HG03108 (cell line): ENCODE data around the gene DISP1.
A peak's percentile ranks its signal among the peaks of the same experiment; 100 is the strongest.

Experiments
- ATAC-seq: cut with Tn5 transposase; IDR thresholded peaks from one replicate; pipeline ENCODE4 v1.9.1; 2021; ENCODE audit warnings: moderate library complexity; ENCODE audit not compliant: unreplicated experiment

Gene DISP1, protein sequence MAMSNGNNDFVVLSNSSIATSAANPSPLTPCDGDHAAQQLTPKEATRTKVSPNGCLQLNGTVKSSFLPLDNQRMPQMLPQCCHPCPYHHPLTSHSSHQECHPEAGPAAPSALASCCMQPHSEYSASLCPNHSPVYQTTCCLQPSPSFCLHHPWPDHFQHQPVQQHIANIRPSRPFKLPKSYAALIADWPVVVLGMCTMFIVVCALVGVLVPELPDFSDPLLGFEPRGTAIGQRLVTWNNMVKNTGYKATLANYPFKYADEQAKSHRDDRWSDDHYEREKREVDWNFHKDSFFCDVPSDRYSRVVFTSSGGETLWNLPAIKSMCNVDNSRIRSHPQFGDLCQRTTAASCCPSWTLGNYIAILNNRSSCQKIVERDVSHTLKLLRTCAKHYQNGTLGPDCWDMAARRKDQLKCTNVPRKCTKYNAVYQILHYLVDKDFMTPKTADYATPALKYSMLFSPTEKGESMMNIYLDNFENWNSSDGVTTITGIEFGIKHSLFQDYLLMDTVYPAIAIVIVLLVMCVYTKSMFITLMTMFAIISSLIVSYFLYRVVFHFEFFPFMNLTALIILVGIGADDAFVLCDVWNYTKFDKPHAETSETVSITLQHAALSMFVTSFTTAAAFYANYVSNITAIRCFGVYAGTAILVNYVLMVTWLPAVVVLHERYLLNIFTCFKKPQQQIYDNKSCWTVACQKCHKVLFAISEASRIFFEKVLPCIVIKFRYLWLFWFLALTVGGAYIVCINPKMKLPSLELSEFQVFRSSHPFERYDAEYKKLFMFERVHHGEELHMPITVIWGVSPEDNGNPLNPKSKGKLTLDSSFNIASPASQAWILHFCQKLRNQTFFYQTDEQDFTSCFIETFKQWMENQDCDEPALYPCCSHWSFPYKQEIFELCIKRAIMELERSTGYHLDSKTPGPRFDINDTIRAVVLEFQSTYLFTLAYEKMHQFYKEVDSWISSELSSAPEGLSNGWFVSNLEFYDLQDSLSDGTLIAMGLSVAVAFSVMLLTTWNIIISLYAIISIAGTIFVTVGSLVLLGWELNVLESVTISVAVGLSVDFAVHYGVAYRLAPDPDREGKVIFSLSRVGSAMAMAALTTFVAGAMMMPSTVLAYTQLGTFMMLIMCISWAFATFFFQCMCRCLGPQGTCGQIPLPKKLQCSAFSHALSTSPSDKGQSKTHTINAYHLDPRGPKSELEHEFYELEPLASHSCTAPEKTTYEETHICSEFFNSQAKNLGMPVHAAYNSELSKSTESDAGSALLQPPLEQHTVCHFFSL (N-terminal part only)

DNA sequence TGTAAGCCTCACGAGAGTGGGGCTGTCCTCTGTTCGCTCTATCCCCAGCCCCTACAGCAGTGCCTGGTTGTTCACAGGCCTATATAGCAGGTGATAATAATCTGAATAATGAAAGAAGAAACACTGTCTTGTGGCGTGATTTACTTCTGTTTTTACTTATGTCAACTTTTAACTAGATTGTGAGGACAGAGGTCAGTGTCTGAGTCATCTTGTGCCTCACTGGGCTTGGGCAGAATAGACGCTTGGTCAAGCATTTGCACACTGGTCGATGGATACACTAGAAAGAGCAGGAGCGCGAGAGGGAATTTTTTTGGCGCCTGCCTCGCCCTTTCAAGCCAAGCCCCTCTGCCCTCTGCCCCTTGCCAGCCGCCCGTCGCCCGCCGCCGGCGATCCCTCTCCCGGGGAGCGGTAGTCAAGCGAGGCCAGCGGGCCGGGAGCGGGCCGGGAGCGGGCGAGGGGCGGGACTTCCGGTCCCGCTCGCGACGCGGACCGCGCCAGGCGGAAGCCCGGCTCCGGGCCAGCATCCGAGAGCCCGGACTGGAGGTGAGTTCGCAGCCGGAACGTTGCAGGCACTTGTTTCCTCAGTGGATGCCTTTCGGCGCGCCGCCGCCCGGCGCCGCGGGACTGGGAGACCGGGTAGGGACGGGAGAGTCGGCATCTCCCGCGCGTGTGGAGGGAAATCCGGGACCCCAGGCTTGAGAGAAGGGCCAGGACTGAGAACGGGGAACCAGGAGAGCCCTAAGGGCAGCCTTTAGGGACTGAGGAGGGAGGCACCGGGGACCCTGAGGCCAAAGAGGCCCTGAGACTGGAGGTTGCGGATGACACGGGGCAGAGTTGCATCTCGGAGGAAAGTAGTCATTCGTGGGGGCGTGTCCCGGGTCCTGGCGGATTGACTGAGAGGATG is at the start of gene DISP1:
TSS of gene DISP1 (plus strand) at position 504 of the 904 bp plus-strand sequence. CDS start 127,785 bp downstream, outside the sequence.
- peak; percentile 87 for ATAC-seq

DNA sequence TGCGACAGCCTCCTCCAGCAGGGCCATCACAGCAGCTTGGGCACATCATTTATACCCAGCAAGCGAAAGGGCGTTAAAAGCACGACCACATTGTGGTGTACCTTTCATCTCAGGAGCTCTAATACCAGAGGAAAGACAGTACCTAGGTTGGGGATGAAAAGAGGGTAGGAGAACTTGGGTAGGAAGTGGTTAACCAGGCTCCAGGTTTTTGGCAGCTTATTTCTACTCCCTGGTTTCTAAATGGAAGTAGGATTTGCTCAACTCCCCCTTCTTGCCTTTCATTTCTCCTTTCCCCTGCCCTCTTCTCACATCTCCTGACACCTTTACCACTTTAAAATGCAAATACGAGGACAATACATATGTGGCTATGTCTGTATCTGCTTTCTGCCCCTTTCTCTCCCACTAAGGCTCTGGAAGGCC is 47.7 kb upstream of the DISP1 start:
- no peak for ATAC-seq

DNA sequence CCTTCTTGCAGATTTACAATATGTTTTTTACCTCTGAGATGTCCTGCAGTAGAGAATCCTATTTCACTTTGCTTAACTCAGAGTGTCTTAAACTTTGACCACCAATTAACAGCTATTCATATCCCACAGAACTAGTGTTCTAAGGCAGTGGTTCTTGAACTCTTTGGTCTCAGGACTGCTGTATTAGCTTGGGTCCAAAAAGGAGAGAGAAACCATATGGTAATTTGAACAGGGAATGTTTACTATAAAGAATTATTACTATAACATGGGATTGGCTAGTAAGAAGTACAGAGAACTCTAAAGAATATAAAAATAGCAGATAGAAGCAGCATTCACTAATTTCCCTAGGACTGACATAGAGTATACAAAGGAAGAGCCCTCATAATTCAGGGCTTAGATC is 46.2 kb upstream of the DISP1 start:
- no peak for ATAC-seq

DNA sequence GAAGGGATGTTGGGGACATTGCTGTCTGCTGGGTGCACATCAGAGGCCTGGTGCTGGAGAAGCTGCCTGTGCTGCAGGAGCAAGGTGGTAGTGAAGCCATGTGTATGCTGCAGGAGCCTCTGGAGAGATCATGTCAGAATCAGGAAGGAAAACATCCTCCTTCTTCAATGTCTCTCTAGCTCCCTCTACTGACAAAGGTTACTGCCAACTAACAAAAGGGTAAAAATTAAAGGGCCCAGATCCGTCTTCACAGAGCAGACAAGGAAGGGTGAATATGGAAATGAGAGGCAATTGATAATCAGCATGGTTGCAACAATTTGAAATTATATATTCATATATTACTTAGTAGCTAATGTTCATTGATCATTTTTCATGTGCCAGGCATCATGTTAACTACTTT is 45.7 kb upstream of the DISP1 start:
- ATAC-seq = no peak

DNA sequence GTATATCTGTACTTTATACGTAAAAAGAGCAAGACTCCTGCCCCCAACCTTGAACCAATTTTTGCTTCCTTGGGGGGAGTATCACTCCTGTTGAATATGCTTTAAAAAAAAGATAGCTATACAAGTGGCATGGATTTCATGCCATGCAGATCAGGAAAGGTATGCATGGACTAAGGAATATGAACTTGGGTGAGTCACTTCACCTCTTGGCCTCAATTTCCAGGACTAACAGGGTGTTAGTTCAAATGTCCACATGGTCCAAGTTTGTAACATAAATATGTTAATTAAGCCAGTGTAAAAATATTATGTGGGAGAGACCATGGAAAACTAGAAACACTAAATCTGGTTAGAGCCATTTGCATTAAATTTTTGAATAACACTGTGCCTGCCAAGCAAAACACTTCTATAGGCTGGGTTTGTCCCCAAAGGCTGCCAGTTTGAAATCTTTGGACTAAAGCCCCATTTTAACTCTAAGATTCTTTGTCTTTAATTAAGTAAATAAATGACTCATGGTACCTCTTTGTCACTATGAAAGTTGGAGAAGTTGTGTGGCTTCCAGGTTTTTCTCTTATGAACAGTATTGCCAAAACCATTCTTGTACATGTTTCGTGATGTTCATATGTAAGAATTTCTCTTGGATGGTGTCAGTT is 44.7 kb upstream of the DISP1 start:
- ATAC-seq = no peak

DNA sequence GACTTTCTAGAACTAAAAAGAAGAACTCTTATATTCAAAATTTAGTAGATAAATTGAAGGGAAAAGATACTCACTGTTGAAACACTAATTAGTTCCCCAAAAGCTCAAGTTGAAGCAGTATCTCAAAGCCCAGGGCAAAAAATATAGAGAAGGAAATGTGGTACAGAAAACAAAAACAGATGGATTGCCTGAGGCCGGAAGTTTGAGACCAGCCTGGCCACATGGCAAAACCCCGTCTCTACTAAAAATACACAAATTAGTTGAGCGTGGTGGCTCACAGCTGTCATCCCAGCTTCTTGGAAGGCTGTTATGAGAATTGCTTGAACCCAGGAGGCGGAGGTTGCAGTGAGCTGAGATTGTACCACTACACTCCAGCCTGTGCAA is 41.9 kb upstream of the DISP1 start:
- peak; percentile 79 for ATAC-seq

DNA sequence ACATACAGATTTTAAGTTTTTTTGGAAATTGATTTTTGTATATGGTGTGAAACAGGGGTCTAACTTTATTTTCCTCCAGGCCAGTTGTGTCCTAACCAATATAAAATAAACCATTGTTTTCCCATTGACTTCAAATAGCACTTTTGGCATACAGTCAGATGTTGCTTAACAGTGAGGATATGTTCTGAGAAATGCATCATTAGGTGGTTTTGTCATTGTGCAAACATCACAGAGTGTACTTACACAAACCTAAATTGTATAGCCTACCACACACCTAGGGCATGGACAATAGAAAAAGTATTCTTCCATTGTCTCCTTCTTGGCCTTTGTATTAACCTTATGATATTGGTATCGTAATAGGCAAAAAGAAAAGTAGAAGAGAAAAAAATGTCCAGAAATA is 37.4 kb upstream of the DISP1 start:
- ATAC-seq = no peak

DNA sequence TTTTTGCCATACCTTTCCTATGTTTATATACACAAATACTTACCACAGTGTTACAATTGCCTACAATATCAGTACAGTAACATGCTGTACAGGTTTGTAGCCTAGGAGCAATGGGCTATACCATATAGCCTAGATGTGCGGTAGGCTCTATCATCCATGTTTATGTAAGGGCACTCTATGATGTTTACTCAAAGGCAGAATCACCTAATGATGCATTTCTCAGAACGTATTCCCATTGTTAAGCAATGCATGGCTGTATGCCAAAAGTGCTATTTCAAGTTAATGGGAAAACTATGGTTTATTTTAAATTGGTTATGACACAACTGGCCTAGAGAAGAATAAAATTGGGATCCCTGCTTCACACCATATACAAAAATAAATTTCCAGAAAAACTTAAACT is 36.9 kb upstream of the DISP1 start:
- no peak for ATAC-seq

DNA sequence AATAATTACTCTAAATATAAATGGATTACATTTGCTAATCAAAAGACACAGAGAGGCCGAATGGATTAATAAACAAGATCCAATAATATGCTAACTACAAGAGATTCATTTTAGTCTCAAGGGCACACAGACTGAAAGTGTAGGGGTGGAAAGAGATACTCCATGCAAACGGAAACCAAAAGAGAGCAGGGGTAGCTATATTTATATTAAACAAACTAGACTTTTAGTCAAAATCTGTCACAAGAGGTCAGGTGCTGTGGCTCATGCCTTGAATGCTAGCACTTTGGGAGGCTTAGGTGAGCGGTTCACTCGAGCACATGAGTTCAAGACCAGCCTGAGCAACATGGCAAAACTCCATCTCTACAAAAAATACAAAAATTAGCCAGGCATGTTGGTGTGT is 33.6 kb upstream of the DISP1 start:
- no peak for ATAC-seq

DNA sequence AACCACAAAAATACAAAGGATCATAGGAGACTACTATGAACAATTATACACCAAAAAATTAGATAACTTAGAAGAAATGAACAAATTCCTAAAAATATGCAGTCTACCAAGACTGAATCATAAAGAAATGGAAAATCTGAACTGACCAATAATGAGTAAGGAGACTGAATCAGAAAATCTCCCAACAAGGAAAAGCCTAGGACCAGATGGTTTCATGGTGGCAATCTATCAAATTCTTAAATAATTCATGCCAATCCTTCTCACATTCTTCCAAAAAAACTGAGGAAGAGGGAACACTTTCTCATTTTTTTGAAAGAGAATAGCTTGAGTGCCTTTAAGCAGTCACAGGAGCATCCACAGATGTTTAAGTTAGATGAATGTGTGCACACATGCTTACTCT is 31.8 kb upstream of the DISP1 start:
- ATAC-seq = no peak

DNA sequence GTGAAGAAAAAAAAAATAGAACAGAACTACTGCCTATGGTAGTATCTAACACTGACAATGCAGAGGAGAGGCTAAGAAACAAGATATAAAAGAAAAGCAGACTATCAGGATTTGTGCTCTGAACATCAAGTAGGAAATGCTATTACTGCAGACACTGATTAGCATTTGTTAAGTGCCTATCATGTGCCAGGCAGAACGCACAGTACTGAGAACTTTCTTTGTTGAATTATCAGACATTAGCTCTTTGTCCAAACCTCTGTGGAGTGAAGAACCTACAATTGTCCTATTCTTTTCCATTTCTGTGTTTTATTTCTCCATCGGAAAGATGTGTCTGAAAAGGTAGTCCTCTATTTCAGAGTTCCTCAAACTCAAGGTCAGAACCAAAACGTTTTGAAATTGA is 30.5 kb upstream of the DISP1 start:
- no peak for ATAC-seq

DNA sequence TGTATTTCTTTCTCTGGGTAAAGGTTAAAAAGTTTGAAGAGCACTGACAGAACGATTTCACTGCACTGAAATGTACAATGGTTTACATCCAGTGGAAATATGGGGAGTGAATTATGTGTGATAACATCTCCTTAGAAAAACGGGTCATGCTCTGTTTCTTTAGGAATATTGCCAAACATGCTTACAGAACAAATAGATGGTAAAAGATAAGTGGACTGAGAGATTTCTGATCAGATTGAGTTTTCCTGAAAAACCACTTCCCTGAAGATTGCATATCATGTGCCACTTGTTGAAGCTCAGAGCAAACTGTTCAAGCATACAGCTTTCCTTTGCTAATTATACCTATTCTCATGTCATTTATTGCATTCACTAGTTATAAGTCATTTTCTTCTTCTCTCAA is 29.9 kb upstream of the DISP1 start:
- ATAC-seq = no peak

DNA sequence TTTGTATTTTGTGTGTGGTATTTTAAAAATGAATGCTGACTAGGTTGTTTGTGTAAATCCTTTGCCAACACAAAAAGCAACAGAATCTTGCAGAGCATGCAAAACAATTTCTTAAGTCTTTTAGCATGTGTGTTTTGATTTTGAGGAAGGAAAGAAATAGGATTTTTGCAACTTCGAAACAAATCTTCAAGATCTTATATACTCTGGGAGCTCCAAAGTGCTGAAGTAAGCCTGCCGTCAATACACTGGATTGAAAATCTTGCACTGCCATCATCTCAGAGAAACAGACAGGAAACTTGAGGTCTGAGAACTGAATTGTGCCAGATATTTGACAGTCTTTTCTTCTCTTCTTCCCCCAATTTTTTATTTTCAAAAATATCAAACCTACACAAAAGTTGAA is 29.3 kb upstream of the DISP1 start:
- no peak for ATAC-seq

DNA sequence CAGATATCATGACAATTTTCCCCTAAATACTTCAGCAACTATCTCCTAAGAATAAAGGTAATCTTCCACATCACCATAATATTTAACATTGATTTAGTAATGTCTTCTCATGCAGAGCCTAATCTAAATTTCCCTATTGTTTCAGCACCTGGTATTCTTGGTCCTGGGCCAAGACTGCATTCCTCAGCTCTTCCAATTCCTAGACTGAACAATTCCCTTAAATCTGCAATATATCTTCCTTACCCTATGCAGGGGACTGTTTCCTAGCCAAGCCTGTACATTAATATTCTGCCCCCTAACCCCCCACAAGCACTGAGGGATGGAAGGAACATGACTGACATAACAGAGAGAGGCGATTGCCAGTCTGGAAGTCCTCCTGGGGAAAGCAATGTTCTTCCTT is 28.7 kb upstream of the DISP1 start:
- ATAC-seq = no peak

DNA sequence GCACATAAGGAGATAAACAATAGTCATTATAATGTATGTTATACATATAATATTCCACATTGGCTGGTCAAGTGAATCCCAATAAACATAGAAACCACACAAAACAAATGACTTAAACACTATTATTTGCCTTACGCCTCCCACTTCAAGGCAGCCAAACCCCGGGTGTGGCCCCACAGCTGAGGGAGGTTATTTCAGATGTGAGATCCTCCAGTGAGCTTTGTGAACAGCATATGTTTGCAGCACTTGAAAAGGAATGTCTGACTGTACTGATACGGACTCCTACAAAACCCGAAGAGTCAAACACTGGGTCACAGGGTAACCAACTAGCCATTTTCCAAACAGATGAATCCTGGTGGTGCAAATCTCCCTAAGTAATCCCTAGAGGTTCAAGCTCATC is 27.1 kb upstream of the DISP1 start:
- ATAC-seq = no peak

DNA sequence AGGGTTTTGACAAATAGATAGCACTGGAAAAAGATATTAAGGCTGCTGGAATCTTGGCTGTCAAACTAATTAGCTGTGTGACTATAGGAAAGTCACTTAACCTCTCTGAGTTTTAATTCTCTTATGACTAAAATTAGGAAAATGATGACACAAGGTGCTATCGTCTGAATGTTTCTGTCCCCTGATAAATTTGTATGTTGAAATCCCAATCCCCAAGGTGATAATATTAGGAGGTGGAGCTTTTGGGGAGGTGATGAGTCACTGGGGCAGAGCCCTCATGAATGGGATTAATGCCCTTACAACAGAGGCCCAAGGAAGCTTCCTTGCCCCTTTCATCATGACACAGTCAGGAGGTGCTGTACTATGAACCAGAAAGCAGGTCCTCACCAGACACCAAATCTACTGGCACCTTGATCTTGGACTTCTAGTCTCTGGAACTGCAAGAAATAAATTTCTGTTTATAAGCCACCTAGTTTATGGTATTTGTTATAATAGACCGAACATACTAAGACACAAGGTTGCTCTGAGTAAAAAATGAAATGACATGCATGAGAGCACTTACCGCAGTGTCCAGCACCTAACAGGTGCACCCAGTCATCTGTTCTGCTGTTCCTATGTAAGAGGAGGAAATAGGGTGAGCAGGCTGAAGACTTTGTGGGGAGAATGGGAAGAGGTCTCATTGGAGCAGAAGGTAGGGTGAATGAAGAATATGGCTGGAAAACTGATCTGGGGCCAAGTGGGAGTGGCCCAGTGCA is 26.3 kb upstream of the DISP1 start:
- ATAC-seq = no peak

DNA sequence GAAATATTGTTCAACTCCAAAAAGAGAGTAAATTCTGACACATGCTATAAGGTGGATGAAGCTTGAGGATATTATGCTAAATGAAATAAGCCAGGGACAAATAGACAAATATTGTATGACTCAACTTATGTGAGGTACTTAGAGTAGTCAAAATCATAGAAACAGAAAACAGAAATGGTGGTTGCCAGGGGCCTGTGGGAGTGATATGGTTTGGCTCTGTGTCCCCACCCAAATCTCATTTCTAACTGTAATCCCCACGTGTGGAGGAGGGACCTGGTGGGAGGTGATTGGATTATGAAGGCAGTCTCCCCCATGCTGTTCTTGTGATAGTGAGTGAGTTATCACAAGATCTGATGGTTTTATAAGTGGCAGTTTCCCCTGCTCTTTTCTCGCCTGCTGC is 24.7 kb upstream of the DISP1 start:
- no peak for ATAC-seq

DNA sequence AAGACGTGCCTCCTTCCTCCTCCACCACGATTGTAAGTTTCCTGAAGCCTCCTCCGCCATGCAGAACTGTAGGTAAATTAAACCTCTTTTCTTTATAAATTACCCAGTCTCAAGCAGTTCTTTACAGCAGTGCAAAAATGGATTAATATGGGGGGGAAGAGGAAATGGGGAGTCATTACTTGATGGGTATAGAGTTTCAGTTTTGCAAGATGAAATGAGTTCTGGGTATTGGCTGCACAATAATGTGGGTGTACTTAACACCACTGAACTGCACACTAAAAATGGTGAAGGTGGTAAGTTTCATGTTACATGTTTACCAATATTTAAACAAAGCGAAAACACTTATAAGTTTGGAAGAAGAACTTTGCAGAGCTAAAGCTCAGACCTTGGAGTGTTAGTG is 24.3 kb upstream of the DISP1 start:
- no peak for ATAC-seq
